GM18517 (cell line): Measurements from ENCODE around the gene PTPN20.
"Not testable (repeated sequence)": the region's sequence is repeated elsewhere in the genome, so short reads cannot be mapped to it uniquely, and the experiment has no call there.

Source experiments
- ATAC-seq: cut with Tn5 transposase; IDR thresholded peaks from one replicate; pipeline ENCODE4 v1.9.1; 2021; ENCODE audit warnings: mild to moderate bottlenecking, moderate library complexity; ENCODE audit not compliant: unreplicated experiment

Gene PTPN20

GRCh38 chr10:46911144-46911876, at the start of gene PTPN20:
Gene PTPN20, plus strand, starts transcription at chr10:46911428. Its CDS starts 21,072 bp downstream, at chr10:46932500.
- not testable (repeated sequence) for ATAC-seq

- not testable (repeated sequence) for ATAC-seq
Observed at GRCh38 chr10:46869716-46870115, 41.5 kb upstream of the PTPN20 start.

- not testable (repeated sequence) for ATAC-seq
Observed at GRCh38 chr10:46871583-46871982, 39.6 kb upstream of the PTPN20 start.

GRCh38 chr10:46875304-46875703, 35.9 kb upstream of the PTPN20 start:
- not testable (repeated sequence) for ATAC-seq

- not testable (repeated sequence) for ATAC-seq
Observed at GRCh38 chr10:46876773-46877172, 34.5 kb upstream of the PTPN20 start.

- not testable (repeated sequence) for ATAC-seq
Observed at GRCh38 chr10:46878761-46879160, 32.5 kb upstream of the PTPN20 start.

- ATAC-seq: not testable (repeated sequence)
Observed at GRCh38 chr10:46890813-46891611, 20.2 kb upstream of the PTPN20 start.

- ATAC-seq: not testable (repeated sequence)
Observed at GRCh38 chr10:46896762-46897692, 14.2 kb upstream of the PTPN20 start.

- ATAC-seq: not testable (repeated sequence)
Observed at GRCh38 chr10:46901247-46901646, 10.0 kb upstream of the PTPN20 start.

- ATAC-seq: not testable (repeated sequence)
Observed at GRCh38 chr10:46903874-46904273, 7.4 kb upstream of the PTPN20 start.

- not testable (repeated sequence) for ATAC-seq
Observed at GRCh38 chr10:46906359-46906758, 4.9 kb upstream of the PTPN20 start.

GRCh38 chr10:46907185-46908117, 3.8 kb upstream of the PTPN20 start:
- ATAC-seq: not testable (repeated sequence)

- not testable (repeated sequence) for ATAC-seq
Observed at GRCh38 chr10:46922498-46922897, 11.3 kb downstream of the PTPN20 start.

GRCh38 chr10:46925156-46925555, 13.9 kb downstream of the PTPN20 start:
- ATAC-seq: not testable (repeated sequence)

- not testable (repeated sequence) for ATAC-seq
Observed at GRCh38 chr10:46925853-46926252, 14.6 kb downstream of the PTPN20 start.

GRCh38 chr10:46928810-46929209, 17.6 kb downstream of the PTPN20 start:
- ATAC-seq: not testable (repeated sequence)

- ATAC-seq: not testable (repeated sequence)
Observed at GRCh38 chr10:46932383-46932782, 21.2 kb downstream of the PTPN20 start.

GRCh38 chr10:46941091-46941490, 29.9 kb downstream of the PTPN20 start:
- not testable (repeated sequence) for ATAC-seq

- not testable (repeated sequence) for ATAC-seq
Observed at GRCh38 chr10:46948687-46949518, 37.7 kb downstream of the PTPN20 start.
